ENCODE results near the gene GATB. TPM values are rescaled to one million over a fixed set of nuclear protein-coding genes. Genes with fewer than 3 reads are reported as not detected.

GATB gene
- total and polyA plus RNA-seq, 11 donors, result 32.8 to 182 (median 83.4) TPM

GRCh38 chr4:151745481-151746231, 15.2 kb downstream of the GATB start:
- H3K4me3 ChIP-seq, result peak overlapping the region in 1 of 12 donors; percentile 1
- peaks cover 0 to 33% (median 6%) of the 10 kb centered on the region in 12 donors for H3K4me1 ChIP-seq
- DNase-seq, result no peak
- 26 to 41% (median 37%) methylated on average over 5 of the region's 5 CpGs for WGBS, 4 donors
- peaks cover 0 to 7% (median 0%) of the 10 kb centered on the region in 9 donors for H3K36me3 ChIP-seq
- ATAC-seq, result peak in 2 of 4 donors; percentile 59 to 66
- peaks cover 0 to 3% (median 0%) of the 10 kb centered on the region in 12 donors for H3K9me3 ChIP-seq
- no peak for TF ChIP-seq POLR2A (IDR thresholded peaks at IDR 0.05)
- TF ChIP-seq, protein P1, sequence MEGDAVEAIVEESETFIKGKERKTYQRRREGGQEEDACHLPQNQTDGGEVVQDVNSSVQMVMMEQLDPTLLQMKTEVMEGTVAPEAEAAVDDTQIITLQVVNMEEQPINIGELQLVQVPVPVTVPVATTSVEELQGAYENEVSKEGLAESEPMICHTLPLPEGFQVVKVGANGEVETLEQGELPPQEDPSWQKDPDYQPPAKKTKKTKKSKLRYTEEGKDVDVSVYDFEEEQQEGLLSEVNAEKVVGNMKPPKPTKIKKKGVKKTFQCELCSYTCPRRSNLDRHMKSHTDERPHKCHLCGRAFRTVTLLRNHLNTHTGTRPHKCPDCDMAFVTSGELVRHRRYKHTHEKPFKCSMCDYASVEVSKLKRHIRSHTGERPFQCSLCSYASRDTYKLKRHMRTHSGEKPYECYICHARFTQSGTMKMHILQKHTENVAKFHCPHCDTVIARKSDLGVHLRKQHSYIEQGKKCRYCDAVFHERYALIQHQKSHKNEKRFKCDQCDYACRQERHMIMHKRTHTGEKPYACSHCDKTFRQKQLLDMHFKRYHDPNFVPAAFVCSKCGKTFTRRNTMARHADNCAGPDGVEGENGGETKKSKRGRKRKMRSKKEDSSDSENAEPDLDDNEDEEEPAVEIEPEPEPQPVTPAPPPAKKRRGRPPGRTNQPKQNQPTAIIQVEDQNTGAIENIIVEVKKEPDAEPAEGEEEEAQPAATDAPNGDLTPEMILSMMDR (IDR thresholded peaks at IDR 0.05), result no peak
- peak overlapping the region in 8 of 12 donors; percentile 3 to 77 (median 28) for H3K27ac ChIP-seq
- intact Hi-C loops (cut with DNase I), result no loop called here
- no peaks in the 10 kb centered on the region for H3K27me3 ChIP-seq

GRCh38 chr4:151744614-151745013, 16.2 kb downstream of the GATB start:
- no peaks in the 10 kb centered on the region for H3K27me3 ChIP-seq
- peaks cover 0 to 7% (median 0%) of the 10 kb centered on the region in 9 donors for H3K36me3 ChIP-seq
- no peak for DNase-seq
- peaks cover 0 to 37% (median 6%) of the 10 kb centered on the region in 12 donors for H3K4me1 ChIP-seq
- no peak overlapping the region for H3K4me3 ChIP-seq
- intact Hi-C loops (cut with DNase I), result no loop called here
- H3K27ac ChIP-seq, result peak overlapping the region in 6 of 12 donors; percentile 0 to 77 (median 19)
- TF ChIP-seq, protein P1 (IDR thresholded peaks at IDR 0.05), result no peak
- no peak for TF ChIP-seq POLR2A (IDR thresholded peaks at IDR 0.05)
- 39 to 49% (median 46%) methylated on average over 1 of the region's 1 CpG for WGBS, 4 donors
- peak in 2 of 4 donors; percentile 52 to 53 for ATAC-seq
- peaks cover 0 to 3% (median 0%) of the 10 kb centered on the region in 12 donors for H3K9me3 ChIP-seq

DNA sequence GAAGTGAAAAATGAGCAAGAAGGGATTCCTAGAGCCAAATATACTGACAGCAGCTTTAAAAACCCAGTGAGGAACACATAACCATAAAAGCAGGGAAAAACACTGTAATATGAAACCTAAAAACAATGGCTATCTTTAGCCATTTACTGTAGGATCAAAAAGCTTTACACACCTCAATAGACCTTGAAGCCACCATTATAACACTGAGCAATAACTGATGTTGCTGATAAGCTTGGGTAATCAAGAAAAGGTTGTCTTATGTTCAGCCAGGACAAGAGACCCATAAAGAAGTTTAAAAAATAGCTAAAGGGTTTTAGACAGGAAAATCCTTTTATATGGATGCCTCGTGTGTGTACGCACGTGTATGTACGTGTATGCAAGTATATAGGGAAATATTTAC, 16.9 kb downstream of the GATB start:
- Histone ChIP-seq H3K9me3 (peaks cover 0 to 3% (median 0%) of the 10 kb centered on the region in 12 donors), H3K36me3 (peaks cover 0 to 7% (median 0%) of the 10 kb centered on the region in 9 donors), H3K4me3 (no peak overlapping the region), H3K27ac (no peak overlapping the region), H3K4me1 (peaks cover 0 to 44% (median 11%) of the 10 kb centered on the region in 12 donors), H3K27me3 (no peaks in the 10 kb centered on the region)
- TF ChIP-seq POLR2A (IDR thresholded peaks at IDR 0.05), result no peak
- TF ChIP-seq, protein P1 (IDR thresholded peaks at IDR 0.05), result no peak
- DNase-seq (no peak), ATAC-seq (no peak)
- 94 to 99% (median 98%) methylated on average over 4 of the region's 4 CpGs for WGBS, 4 donors
- intact Hi-C loops (cut with DNase I), result no loop called here

GRCh38 chr4:151743128-151743854, 17.5 kb downstream of the GATB start:
- DNase-seq (no peak), ATAC-seq (no peak)
- Histone ChIP-seq H3K27ac (no peak overlapping the region), H3K36me3 (peaks cover 0 to 7% (median 0%) of the 10 kb centered on the region in 9 donors), H3K4me3 (no peak overlapping the region), H3K4me1 (peaks cover 0 to 46% (median 14%) of the 10 kb centered on the region in 12 donors), H3K9me3 (peaks cover 0 to 3% (median 0%) of the 10 kb centered on the region in 12 donors), H3K27me3 (no peaks in the 10 kb centered on the region)
- 92 to 97% (median 92%) methylated on average over 3 of the region's 3 CpGs for WGBS, 4 donors
- TF ChIP-seq POLR2A (IDR thresholded peaks at IDR 0.05), result no peak
- intact Hi-C loops (cut with DNase I), result no loop called here

Measured in heart left ventricle (tissue), 16 donors.